Measurements from ENCODE around the gene YIPF3. TPM values are rescaled to one million over a fixed set of nuclear protein-coding genes. Genes with fewer than 3 reads are reported as not detected.

Gene YIPF3
- total and polyA plus RNA-seq, 10 of the 15 experiments (the other 5 are each of a cell fraction or from before 2014, with no cell fraction given) = 20.5 to 88.8 (median 44.7) TPM

DNA sequence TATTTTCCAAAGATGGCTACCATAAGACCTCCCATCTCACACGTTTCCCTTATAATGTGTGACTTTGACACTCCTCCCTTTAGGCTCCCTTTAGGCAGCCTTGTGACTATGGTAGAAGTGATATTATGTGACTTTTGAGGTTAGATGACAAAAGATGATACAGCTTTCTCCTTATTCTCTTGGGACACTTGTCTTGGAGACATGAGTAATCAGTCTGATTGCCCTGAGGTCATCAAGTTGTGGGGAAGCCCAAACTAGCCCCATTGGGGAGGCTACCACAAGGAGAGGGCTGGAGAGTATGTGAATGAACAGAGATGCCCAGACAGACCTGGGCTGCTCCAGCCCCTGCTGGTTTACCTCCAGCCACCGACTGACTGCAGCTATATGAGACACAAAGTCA, 50.8 kb downstream of the YIPF3 start:
- ATAC-seq (peak; percentile 46), DNase-seq (ENCODE audit: low read depth, low spot score) (no peak), FAIRE-seq (no peak)
- Histone ChIP-seq H3K4me3 (no peak overlapping the region), H2AFZ (ENCODE audit: control insufficient read depth, low read depth, low read length) (no peak overlapping the region), H4K20me1 (ENCODE audit: control insufficient read depth, insufficient read depth) (no peaks in the 10 kb centered on the region), H3K9me3 (replicated peaks; ENCODE audit: control insufficient read depth, insufficient read depth, low read length) (no peaks in the 10 kb centered on the region), H3K4me2 (ENCODE audit: control insufficient read depth, insufficient read depth) (no peak overlapping the region), H3K36me3 (ENCODE audit: control insufficient read depth in 2 of 2, insufficient read depth in 2 of 2, low read length in 1 of 2) (no peaks in the 10 kb centered on the region), H3K4me1 (ENCODE audit: control insufficient read depth, insufficient read depth, low read length) (no peaks in the 10 kb centered on the region), H3K9ac (ENCODE audit: control insufficient read depth, insufficient read depth, low read length) (no peak overlapping the region), H3K27ac (ENCODE audit: control insufficient read depth, insufficient read depth) (no peak overlapping the region), H3K27me3 (replicated peaks in 1 of 2; ENCODE audit: control insufficient read depth in 2 of 2, insufficient read depth in 2 of 2, low read length in 1 of 2) (no peaks in the 10 kb centered on the region; a peak in 1 of 4 replicates), H3K79me2 (ENCODE audit: control insufficient read depth, insufficient read depth, low read length) (no peaks in the 10 kb centered on the region)
- TF ChIP-seq CBX3 (IDR thresholded peaks at IDR 0.05; ENCODE audit: borderline replicate concordance, low read depth) (no peak), ZNF207 (IDR thresholded peaks at IDR 0.05; ENCODE audit: borderline replicate concordance) (no peak), ZNF384 (IDR thresholded peaks at IDR 0.05; ENCODE audit: borderline replicate concordance, low read depth, low read length) (no peak), SIX5 (IDR thresholded peaks at IDR 0.05; ENCODE audit: low read depth, low read length, severe bottlenecking) (no peak), ZNF622 (IDR thresholded peaks at IDR 0.05) (no peak), MYC (IDR thresholded peaks at IDR 0.05; ENCODE audit: insufficient read depth, insufficient read length, insufficient replicate concordance, low read length, severe bottlenecking) (no peak), MTA3 (IDR thresholded peaks at IDR 0.05; ENCODE audit: borderline replicate concordance, low read length) (no peak), TAF1 (IDR thresholded peaks at IDR 0.05; ENCODE audit: borderline replicate concordance, low read depth, low read length) (no peak), MTA2 (IDR thresholded peaks at IDR 0.05; ENCODE audit: low read depth) (no peak), HDAC2 (IDR thresholded peaks at IDR 0.05) (no peak)
- TF ChIP-seq, protein P1, sequence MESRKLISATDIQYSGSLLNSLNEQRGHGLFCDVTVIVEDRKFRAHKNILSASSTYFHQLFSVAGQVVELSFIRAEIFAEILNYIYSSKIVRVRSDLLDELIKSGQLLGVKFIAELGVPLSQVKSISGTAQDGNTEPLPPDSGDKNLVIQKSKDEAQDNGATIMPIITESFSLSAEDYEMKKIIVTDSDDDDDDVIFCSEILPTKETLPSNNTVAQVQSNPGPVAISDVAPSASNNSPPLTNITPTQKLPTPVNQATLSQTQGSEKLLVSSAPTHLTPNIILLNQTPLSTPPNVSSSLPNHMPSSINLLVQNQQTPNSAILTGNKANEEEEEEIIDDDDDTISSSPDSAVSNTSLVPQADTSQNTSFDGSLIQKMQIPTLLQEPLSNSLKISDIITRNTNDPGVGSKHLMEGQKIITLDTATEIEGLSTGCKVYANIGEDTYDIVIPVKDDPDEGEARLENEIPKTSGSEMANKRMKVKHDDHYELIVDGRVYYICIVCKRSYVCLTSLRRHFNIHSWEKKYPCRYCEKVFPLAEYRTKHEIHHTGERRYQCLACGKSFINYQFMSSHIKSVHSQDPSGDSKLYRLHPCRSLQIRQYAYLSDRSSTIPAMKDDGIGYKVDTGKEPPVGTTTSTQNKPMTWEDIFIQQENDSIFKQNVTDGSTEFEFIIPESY (IDR thresholded peaks at IDR 0.05) = no peak
- TF ChIP-seq, protein P2, sequence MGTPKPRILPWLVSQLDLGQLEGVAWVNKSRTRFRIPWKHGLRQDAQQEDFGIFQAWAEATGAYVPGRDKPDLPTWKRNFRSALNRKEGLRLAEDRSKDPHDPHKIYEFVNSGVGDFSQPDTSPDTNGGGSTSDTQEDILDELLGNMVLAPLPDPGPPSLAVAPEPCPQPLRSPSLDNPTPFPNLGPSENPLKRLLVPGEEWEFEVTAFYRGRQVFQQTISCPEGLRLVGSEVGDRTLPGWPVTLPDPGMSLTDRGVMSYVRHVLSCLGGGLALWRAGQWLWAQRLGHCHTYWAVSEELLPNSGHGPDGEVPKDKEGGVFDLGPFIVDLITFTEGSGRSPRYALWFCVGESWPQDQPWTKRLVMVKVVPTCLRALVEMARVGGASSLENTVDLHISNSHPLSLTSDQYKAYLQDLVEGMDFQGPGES (IDR thresholded peaks at IDR 0.05) = no peak
- TF ChIP-seq, protein P3, sequence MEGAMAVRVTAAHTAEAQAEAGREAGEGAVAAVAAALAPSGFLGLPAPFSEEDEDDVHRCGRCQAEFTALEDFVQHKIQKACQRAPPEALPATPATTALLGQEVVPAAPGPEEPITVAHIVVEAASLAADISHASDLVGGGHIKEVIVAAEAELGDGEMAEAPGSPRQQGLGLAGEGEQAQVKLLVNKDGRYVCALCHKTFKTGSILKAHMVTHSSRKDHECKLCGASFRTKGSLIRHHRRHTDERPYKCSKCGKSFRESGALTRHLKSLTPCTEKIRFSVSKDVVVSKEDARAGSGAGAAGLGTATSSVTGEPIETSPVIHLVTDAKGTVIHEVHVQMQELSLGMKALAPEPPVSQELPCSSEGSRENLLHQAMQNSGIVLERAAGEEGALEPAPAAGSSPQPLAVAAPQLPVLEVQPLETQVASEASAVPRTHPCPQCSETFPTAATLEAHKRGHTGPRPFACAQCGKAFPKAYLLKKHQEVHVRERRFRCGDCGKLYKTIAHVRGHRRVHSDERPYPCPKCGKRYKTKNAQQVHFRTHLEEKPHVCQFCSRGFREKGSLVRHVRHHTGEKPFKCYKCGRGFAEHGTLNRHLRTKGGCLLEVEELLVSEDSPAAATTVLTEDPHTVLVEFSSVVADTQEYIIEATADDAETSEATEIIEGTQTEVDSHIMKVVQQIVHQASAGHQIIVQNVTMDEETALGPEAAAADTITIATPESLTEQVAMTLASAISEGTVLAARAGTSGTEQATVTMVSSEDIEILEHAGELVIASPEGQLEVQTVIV (IDR thresholded peaks at IDR 0.05; ENCODE audit: borderline replicate concordance, partially characterized antibody) = no peak
- TF ChIP-seq, protein P4, sequence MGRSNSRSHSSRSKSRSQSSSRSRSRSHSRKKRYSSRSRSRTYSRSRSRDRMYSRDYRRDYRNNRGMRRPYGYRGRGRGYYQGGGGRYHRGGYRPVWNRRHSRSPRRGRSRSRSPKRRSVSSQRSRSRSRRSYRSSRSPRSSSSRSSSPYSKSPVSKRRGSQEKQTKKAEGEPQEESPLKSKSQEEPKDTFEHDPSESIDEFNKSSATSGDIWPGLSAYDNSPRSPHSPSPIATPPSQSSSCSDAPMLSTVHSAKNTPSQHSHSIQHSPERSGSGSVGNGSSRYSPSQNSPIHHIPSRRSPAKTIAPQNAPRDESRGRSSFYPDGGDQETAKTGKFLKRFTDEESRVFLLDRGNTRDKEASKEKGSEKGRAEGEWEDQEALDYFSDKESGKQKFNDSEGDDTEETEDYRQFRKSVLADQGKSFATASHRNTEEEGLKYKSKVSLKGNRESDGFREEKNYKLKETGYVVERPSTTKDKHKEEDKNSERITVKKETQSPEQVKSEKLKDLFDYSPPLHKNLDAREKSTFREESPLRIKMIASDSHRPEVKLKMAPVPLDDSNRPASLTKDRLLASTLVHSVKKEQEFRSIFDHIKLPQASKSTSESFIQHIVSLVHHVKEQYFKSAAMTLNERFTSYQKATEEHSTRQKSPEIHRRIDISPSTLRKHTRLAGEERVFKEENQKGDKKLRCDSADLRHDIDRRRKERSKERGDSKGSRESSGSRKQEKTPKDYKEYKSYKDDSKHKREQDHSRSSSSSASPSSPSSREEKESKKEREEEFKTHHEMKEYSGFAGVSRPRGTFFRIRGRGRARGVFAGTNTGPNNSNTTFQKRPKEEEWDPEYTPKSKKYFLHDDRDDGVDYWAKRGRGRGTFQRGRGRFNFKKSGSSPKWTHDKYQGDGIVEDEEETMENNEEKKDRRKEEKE (IDR thresholded peaks at IDR 0.05) = no peak
- RAD21 ChIA-PET (ENCODE audit: unreplicated experiment) = interaction anchor here (0.6 kb wide), 1 partner anchor 117 kb away, joined by 3 read pairs; no protein-coding TSS in a partner anchor
- intact Hi-C loops (cut with micrococcal nuclease; ENCODE audit: unreplicated experiment) (no loop called here), in situ Hi-C loops (cut with MboI) (no loop called here)
- CTCF ChIA-PET = no interaction called here
- 5% methylated on average over 2 of the region's 2 CpGs for WGBS (ENCODE audit: insufficient coverage, insufficient replicate concordance, low lambda C conversion rate, missing lambda C conversion rate)
- SMC1A ChIA-PET (ENCODE audit: uncharacterized antibody, unreplicated experiment) = no interaction called here
- POLR2A ChIA-PET = interaction anchor here (1.0 to 1.3 kb wide), 2 partner anchors 11 to 14 kb away, joined by 3 read pairs; partner anchors contain the start of gene DLK2
- BruUV-seq (replicated peaks) = no TSS peak

Data from GM12878 (cell line).